GM18505 (cell line): ENCODE measurements around the gene BMP7.
"Not testable (repeated sequence)": the region's sequence is repeated elsewhere in the genome, so short reads cannot be mapped to it uniquely, and the experiment has no call there.

Experiments used
- ATAC-seq: cut with Tn5 transposase; IDR thresholded peaks from one replicate; pipeline ENCODE4 v1.9.1; 2021; ENCODE audit not compliant: unreplicated experiment
- POLR2A ChIP-seq: IDR thresholded peaks from 4 replicates; pipeline ENCODE4 v1.6.1; 2011; ENCODE audit warnings: borderline replicate concordance; ENCODE audit not compliant: insufficient read depth, insufficient read length; ENCODE audit errors: extremely low read depth

The BMP7 gene

DNA sequence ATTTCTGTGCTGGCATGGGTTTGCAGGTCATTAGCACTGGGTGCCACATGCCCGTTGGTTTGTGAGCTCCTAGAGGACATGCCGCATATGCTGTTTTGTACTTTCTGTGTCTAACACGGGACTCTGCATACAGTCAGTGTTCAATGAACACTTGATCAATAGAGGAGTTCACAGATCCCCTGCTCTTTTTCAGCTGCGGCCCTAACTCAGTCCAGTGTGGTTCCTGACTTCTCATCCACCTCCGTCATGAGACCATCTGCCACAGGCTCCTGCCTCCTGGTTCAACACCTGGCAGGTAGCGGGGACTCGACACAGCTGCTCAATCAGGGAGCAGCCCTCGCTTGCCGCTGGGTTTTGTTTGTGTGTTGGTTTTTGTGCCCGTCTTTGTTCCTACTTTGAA, 13.8 kb upstream of the BMP7 start:
- no peak for ATAC-seq
- TF ChIP-seq POLR2A: no peak

DNA sequence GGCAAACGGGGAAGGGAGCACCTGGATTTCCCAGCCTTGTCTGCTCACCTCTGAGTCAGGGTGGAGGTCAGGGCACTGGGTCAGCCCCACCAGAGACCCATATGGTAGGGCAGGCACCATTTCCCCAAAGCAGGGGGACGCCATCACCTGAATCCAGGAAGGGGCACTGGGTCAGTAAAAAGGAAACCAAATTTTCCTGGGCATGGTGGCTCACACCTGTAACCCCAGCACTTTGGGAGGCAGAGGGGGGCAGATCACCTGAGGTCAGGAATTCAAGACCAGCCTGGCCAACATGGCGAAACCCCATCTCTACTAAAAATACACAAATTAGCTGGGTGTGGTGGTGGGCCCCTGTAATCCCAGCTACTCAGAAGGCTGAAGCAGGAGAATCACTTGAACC, 13.1 kb upstream of the BMP7 start:
- not testable (repeated sequence) for ATAC-seq

DNA sequence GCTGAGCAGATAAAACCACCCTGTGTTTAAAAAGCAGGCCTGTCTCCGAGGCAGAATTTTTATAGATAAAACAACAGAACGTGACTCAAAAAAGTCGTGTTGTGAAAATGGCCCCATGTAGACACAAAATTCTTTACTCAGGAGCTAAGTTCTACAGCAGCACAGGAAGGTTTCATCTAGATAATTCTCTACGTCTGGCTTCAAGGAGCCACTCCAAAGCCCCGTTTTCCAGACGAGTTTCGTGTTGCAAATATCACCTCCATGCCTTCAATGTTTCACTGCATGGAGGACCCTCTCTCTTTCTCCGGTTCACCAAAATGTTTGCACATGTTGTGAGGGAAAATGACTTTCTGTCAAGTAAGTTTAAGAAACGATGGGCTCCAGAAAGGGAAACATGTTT, 12.0 kb upstream of the BMP7 start:
- no peak for TF ChIP-seq POLR2A
- ATAC-seq: no peak

DNA sequence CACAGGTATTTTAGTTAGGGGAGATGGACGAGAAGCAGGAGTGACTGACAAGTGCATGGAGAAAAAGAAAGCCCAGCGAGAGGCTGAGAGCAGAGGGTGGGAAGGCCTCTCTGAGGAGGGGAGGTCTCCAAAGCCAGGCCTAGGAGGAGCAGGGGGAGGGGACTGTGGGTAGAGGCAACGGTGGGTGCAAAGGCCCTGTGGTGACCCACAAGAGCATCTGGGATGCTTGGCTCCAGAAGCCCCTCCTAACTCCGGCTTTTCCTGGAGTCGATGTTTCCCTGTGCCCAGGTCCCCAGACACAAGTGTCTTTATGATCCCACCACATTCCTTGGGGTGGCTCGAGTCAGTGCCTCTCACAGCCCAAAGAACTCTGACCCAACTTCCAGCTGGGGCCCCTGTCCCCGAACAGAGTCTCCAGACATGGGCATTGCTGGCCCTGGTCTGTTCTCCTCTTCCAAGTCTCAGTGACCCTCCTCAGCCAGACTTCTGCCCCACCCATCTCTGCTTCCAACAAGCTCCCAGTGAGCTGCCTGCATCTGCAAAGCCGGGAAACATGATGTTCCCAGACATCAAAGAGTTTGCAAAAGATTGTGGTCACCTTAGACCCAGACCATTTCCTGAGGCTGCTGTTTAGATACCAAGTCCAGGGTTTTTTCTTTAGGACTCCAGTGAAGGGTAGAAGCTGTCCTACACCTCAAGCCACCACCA, 11.1 kb upstream of the BMP7 start:
- TF ChIP-seq POLR2A: no peak
- ATAC-seq: no peak

DNA sequence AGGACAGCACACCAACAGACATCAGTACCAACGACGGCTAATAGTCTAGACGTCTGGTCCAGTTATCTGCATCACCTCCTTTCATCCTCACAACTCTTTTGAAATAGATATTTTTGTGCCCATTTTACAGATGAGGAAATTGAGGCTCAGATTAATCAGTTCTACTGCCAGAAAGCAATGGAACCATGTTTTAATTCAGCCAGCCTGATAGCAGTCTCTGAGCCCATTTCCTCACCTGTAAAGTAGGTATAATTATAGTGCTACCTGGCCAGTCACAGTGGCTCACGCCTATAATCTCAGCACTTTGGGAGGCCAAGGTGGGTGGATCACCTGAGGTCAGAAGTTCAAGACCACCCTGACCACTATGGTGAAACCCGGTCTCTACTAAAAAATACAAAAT, 9.8 kb upstream of the BMP7 start:
- TF ChIP-seq POLR2A: no peak
- no peak for ATAC-seq

DNA sequence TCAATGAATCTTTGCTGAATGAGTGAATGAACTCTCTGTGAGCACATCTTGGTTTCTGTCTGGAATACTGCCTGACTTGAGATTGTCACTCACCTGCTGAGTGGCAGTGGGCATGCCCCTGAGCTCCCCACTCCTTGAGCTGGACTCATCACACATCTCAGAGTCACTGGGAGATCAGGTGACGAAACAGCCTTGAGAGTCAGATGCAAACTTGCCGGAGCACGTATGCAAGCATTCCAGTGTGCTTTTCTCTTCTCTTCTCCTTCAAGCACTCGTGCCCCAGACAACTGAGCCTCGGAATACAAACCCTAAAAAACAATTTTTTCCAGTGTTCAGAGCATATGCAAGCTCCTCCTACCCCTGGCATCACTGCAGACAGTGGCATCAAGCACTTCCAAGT, 9.4 kb upstream of the BMP7 start:
- ATAC-seq: no peak
- TF ChIP-seq POLR2A: no peak

DNA sequence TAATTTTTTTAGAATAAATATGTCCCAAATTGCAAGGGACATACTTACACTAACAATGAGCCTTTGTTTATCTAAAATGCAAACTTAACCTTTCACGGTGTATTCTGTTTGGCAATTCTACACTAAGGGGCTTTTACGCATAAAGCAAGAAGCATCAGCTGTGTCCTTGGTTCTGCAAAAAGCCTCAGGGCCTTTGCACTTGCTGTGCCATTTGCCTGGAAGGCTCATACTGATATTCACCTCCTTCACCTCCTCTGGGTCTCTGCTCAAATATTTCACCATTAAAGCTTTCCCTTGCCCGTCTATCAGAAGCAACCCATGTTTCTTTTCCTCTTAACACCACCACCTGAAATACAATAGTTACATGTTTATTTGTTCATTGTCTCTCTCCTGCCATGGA, 8.9 kb upstream of the BMP7 start:
- TF ChIP-seq POLR2A: no peak
- no peak for ATAC-seq

DNA sequence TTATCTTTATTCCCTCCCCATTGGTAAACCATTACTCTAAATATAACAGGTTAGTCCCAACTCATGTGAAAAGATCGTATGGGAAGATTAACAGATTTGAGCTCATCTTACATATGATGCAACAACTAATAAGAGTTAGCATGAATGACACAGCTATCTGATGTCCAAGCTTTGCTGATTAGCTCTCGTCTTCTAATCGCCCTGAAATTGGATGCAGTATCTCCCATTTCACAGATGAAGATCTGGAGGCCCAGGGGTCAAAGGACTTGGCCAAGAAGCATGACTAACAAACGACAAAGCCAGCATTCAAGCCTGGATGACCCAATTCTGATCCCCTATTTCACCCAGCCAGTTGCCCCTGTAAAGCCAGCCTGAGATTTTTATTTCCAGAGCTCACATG, 8.4 kb upstream of the BMP7 start:
- ATAC-seq: no peak
- TF ChIP-seq POLR2A: no peak

DNA sequence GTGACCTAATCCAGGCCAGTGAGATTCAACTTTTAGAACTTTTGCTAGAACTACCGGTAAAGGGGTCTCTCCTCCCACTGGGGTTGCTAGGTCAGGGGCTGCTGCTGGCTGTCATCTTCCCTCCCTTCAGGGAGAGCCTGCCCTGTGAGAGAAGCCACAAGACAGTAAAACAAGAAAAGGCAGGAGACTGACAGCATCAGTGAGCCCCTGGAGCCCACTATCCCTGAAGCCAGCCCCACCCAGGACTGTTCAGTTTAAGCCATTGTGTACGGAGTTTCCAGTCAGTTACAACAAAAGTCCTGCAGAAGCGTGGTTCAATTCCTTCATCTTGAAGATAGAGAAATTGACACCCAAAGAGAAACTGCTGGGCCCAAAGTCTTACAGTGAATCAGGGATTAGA, 7.9 kb upstream of the BMP7 start:
- no peak for TF ChIP-seq POLR2A
- no peak for ATAC-seq

DNA sequence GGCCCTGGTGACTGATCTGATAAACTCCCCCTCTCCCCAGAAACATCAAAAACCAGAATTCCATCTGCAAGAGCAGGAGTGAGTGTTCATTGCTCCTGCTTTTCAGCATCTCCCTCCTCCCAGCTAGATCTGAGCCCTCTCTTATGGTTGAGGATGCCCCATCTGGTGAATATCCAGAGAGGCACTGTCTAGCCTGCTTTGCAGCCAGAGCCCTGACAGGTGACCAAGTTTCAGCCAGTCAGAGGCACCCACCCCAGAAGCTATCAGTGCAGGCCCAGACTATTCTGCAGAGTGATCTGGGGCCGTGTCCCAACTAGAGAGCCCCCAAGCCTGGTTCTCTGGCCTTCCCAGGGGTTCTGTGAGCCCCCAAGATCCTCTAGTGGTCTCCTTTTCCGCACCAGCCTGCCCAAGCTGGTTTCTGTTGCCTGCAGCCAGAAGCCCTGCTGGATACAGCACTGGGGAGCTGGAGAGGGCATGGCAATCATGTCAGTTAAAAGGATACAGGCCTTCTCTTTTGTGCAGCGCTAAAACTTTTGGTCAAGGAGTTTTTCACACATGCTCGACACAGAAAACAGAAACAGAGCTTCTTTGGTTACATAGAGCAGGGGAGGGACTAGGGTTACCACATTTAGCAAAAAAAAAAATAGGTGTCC, 6.6 kb upstream of the BMP7 start:
- TF ChIP-seq POLR2A: no peak
- no peak for ATAC-seq

DNA sequence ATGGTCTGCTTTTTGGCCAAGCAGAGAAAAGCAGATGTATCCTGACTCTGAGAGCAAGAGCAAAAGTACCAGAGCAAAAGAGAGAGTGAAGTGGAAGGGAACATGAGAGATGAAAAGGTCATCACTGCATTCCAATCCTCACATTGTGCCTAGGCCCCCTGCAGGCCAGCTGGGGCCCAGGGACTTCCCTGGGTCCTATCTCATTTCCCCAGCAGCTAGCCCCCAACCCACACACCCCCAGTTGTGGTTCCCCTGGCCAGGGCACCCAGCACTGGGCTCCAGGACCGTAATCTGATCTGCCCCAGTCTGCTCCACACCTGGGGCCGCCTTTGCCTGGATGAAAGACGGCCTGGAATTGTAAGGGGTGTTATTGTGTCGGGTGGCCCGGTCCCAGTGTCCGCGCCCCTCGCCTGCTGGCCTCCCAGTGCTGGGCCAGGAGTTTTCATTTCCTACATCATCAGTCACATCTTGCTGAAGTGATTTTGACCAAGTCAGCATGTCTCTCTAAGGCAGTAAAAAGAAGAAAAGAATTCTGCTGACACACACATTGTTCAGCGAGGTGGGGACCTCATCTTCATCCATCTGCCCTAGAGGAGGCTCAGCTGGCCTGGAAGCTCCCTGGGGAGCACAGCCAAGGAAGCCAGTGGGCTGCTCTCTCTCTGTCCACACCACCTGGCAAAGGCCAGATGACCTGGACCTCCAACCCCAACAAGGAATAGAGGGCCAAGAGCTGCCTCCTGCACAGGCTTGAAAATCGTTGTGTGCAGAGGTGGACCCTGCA, 4.0 kb upstream of the BMP7 start:
- no peak for TF ChIP-seq POLR2A
- ATAC-seq: no peak

DNA sequence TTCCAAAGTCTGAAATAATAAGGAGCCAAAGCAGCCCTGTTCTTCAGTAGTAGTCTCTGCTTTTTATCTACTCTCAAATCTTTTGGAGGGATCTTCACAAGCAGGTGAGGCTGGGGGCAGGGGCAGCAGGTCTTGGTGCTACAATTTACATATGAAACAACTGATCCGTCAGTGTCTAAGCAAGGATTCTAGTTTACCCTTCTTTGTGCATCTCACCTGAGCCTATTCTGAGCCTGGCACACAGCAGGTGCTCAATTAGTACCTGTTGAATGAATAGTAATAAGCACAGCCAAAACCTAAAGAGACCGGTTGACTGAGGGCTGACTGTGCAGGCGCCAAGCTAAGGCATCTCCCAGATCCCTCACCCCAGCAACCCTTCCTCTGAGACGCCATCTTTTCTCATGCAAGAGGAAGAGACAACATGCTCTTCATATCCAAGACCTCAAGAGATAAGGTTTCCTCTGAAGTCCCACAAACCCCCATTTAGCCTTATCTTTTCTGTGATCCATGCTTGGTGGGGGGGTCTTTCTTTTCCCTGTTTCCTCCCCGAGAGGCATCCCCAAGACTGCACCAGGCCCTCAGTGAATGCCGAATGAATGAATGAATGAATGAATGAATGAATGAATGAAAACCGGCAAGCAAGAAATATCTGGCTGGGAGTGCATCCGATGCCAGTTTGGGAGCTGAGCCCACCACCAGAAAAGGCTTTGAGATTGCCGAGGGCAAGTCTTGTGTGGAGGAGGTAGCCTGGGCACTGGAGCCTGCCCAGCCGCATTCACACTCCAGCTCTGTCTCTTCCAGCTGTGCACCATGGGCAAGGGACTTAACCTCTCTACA, 2.9 kb upstream of the BMP7 start:
- ATAC-seq: no peak
- TF ChIP-seq POLR2A: no peak

DNA sequence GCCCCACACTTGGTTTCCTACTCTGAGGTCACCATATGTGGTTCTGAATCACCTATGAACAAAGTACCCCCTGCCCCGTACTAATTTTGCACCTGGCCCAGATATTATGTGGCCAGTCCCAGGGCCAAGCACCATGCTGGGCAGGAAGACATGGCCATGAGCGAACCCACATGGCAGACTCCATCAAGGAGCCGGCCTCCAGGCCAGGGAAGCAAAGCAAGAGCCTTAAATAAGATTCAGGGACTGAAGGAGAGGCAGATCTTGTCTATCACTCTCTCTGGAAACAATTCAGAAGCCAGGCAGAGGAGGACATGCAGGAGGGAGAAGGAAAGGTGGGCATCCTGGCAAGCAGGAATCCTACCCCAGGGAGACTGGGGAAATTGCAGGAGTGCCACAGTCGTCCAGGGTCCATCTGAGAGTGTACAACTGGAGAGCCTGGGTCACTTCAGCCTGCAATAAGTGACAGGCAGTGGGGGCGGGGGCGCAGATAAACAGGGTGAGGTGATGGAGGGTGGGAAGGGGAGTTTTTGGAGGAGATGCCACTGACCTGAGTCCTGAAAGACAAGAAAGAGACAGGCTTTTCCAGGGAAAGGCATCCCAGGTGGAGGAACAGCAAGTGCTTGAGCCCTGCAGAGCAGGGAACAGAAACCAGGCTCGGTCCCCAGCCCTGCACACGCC, 2.1 kb upstream of the BMP7 start:
- TF ChIP-seq POLR2A: no peak
- no peak for ATAC-seq
